ENCODE data around the gene KHNYN.

DNA sequence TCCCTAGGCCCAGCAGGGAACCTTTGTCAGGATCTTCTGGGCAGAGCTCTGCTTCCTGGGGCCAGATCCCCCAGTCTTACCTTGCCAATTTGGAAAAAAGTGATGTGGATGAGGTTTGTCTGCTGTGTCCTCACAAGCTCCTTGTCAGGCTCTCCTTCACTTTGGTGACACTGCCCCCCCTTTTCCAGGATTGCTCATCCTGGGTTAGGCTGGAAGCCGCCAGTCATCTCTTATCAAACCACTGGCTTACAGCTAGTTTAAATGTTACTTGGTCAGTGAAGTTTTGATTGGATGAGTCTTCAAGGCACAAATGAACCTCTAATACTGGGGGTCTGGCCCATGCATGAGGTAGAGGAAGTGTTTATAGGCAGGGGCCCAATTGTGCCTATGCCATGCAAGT, 15.7 kb upstream of the KHNYN start:
- TF ChIP-seq EZH2 (IDR thresholded peaks at IDR 0.05; ENCODE audit: low read depth), result no peak
- TF ChIP-seq, protein P1, sequence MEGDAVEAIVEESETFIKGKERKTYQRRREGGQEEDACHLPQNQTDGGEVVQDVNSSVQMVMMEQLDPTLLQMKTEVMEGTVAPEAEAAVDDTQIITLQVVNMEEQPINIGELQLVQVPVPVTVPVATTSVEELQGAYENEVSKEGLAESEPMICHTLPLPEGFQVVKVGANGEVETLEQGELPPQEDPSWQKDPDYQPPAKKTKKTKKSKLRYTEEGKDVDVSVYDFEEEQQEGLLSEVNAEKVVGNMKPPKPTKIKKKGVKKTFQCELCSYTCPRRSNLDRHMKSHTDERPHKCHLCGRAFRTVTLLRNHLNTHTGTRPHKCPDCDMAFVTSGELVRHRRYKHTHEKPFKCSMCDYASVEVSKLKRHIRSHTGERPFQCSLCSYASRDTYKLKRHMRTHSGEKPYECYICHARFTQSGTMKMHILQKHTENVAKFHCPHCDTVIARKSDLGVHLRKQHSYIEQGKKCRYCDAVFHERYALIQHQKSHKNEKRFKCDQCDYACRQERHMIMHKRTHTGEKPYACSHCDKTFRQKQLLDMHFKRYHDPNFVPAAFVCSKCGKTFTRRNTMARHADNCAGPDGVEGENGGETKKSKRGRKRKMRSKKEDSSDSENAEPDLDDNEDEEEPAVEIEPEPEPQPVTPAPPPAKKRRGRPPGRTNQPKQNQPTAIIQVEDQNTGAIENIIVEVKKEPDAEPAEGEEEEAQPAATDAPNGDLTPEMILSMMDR (conservative IDR thresholded peaks at IDR 0.05), result no peak
